ENCODE data around the gene KRT39.
"Not testable (repeated sequence)": the region's sequence is repeated elsewhere in the genome, so short reads cannot be mapped to it uniquely, and the experiment has no call there.

DNA sequence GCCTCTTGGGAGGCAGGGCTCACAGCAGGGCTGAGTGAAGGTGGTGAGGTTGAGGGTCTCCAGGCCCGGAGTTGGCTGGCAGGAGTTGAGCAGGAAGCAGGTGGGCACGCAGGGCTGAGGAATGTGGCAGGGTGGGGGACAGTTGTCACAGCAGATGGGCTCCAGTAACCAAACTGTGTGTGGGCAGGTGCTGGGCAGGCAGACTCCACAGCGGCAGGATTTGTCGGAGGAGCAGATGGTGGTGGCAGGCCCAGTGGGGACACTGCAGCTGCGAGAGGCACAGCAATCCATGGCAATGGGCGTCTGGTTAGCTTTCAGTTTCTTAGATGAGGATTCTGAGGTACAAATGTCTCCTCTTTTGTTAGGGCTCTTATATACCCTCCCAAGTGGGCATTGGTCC, 32.8 kb upstream of the KRT39 start, which contains the start of gene KRTAP3-2:
- TF ChIP-seq, protein P1, sequence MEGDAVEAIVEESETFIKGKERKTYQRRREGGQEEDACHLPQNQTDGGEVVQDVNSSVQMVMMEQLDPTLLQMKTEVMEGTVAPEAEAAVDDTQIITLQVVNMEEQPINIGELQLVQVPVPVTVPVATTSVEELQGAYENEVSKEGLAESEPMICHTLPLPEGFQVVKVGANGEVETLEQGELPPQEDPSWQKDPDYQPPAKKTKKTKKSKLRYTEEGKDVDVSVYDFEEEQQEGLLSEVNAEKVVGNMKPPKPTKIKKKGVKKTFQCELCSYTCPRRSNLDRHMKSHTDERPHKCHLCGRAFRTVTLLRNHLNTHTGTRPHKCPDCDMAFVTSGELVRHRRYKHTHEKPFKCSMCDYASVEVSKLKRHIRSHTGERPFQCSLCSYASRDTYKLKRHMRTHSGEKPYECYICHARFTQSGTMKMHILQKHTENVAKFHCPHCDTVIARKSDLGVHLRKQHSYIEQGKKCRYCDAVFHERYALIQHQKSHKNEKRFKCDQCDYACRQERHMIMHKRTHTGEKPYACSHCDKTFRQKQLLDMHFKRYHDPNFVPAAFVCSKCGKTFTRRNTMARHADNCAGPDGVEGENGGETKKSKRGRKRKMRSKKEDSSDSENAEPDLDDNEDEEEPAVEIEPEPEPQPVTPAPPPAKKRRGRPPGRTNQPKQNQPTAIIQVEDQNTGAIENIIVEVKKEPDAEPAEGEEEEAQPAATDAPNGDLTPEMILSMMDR (IDR thresholded peaks at IDR 0.05), result not testable (repeated sequence)
- TF ChIP-seq TCF7L2 (IDR thresholded peaks at IDR 0.05; ENCODE audit: low read depth, low read length), result not testable (repeated sequence)
